PFSK-1 (cell line): ENCODE results near the gene TNPO3.

ENCODE experiments used
- FOXP2 ChIP-seq: optimal IDR thresholded peaks from 2 replicates; pipeline ENCODE3; 2011; ENCODE audit warnings: borderline replicate concordance, control low read depth, inconsistent platforms; ENCODE audit not compliant: insufficient read depth; ENCODE audit errors: extremely low read length, extremely low read depth
- POLR2AphosphoS5 ChIP-seq: IDR thresholded peaks from 2 replicates; pipeline ENCODE4 v1.6.1; 2012; ENCODE audit warnings: low read depth, mild to moderate bottlenecking, control low read depth, low read length, moderate library complexity
- SIN3A ChIP-seq: IDR thresholded peaks from 2 replicates; pipeline ENCODE4 v1.6.1; 2012; ENCODE audit warnings: mild to moderate bottlenecking, low read length, moderate library complexity, borderline replicate concordance; ENCODE audit not compliant: insufficient read depth
- TAF1 ChIP-seq: IDR thresholded peaks from 2 replicates; pipeline ENCODE4 v1.6.1; 2012; ENCODE audit warnings: low read length, control low read depth, borderline replicate concordance; ENCODE audit not compliant: insufficient read depth
- TF ChIP-seq, protein P1 (sequence below), 2 experiments: IDR thresholded peaks; 2 replicates each; pipeline versions ENCODE4 v1.6.1 to v1.8.0; 2011 to 2012; ENCODE audit warnings: low read depth in 2 of 2, low read length in 2 of 2, control low read depth in 1 of 2, inconsistent platforms in 1 of 2, mild to moderate bottlenecking in 1 of 2, moderate library complexity in 1 of 2; ENCODE audit not compliant: insufficient read depth in 1 of 2

Gene TNPO3

DNA sequence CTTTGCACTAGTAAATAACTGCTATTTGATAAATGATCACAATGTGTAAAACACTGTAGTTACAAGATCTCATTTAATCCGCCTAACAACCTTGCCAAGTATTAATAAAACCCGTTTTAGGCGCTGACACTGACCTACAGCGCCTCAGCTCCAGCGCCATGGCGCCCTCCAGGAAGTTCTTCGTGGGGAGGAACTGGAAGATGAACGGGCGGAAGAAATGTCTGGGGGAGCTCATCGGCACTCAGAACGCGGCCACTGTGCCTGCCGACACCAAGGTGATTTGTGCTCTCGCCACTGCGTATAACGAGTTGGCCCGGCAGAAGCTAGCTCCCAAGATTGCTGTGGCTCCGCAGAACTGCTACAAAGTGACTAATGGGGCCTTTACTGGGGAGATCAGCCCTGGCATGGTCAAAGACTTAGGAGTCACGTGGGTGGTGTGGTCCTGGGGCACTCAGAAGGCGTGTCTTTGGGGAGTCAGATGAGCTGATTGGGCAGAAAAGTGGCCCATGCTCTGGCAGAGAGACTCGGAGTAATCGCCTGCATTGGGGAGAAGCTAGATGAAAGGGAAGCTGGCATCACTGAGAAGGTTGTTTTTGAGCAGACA is 1.1 kb upstream of the TNPO3 start:
- TF ChIP-seq SIN3A, result no peak
- no peak for TF ChIP-seq TAF1
- TF ChIP-seq, protein P1, sequence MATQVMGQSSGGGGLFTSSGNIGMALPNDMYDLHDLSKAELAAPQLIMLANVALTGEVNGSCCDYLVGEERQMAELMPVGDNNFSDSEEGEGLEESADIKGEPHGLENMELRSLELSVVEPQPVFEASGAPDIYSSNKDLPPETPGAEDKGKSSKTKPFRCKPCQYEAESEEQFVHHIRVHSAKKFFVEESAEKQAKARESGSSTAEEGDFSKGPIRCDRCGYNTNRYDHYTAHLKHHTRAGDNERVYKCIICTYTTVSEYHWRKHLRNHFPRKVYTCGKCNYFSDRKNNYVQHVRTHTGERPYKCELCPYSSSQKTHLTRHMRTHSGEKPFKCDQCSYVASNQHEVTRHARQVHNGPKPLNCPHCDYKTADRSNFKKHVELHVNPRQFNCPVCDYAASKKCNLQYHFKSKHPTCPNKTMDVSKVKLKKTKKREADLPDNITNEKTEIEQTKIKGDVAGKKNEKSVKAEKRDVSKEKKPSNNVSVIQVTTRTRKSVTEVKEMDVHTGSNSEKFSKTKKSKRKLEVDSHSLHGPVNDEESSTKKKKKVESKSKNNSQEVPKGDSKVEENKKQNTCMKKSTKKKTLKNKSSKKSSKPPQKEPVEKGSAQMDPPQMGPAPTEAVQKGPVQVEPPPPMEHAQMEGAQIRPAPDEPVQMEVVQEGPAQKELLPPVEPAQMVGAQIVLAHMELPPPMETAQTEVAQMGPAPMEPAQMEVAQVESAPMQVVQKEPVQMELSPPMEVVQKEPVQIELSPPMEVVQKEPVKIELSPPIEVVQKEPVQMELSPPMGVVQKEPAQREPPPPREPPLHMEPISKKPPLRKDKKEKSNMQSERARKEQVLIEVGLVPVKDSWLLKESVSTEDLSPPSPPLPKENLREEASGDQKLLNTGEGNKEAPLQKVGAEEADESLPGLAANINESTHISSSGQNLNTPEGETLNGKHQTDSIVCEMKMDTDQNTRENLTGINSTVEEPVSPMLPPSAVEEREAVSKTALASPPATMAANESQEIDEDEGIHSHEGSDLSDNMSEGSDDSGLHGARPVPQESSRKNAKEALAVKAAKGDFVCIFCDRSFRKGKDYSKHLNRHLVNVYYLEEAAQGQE (IDR thresholded peaks at IDR 0.05; ENCODE audit: insufficient read depth in 1 of 2, low read depth in 2 of 2, low read length in 2 of 2), result no peak
- TF ChIP-seq POLR2AphosphoS5, result no peak
- TF ChIP-seq FOXP2, result no peak

DNA sequence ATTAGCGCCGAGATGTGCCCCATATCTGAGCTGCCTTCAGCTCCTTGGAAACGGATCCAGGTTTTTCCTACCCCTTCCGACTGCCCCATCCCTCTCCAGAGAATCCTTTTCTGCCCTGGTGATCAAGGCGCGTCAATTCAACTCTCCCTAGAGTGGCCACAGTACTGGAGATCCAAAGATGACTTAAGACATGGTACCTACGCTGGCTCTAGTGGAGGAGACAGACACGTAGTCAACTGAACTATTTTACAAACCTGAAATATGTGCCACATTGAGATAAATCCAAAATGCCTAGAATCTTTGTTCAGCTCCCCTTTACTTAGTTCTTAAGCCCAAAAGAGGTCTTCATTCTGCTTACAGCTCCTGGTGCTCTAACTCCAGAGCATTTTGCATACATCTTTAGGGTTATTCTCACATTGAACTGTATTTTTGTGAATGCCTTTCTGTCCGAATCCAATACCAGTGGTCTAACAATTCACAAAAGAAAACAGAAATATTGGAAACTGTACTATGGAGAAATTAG is 444 bp upstream of the TNPO3 start:
- TF ChIP-seq TAF1 (no peak), SIN3A (no peak), POLR2AphosphoS5 (no peak), FOXP2 (no peak)
- TF ChIP-seq, protein P1 (IDR thresholded peaks at IDR 0.05; ENCODE audit: insufficient read depth in 1 of 2, low read depth in 2 of 2, low read length in 2 of 2), result no peak

DNA sequence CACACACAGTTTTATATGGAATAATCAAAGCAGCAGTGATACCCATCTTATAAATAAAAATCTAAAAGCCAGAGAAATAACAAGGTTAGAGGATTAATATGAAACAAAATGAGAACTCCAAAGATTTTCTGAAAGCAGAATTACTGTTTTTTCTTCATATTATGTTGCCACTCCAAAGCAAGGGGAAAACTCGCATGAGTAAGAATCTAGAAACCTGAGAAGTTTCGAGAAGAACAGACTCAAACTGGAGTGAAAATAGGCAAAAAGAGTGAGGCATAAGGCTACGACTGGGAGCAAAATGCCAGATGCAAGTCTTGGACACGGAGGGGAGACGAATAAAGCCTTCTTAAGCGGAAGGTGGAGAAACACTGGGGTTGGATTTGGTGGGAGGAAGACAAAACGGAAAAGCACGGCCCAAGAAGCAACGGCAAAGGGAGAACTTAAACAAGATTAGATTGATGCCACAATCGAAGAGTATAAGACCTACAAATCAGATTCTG is 923 bp downstream of the TNPO3 start:
- TF ChIP-seq POLR2AphosphoS5, result no peak
- TF ChIP-seq SIN3A, result no peak
- no peak for TF ChIP-seq FOXP2
- TF ChIP-seq TAF1, result no peak
- TF ChIP-seq, protein P1 (IDR thresholded peaks at IDR 0.05; ENCODE audit: insufficient read depth in 1 of 2, low read depth in 2 of 2, low read length in 2 of 2), result no peak

DNA sequence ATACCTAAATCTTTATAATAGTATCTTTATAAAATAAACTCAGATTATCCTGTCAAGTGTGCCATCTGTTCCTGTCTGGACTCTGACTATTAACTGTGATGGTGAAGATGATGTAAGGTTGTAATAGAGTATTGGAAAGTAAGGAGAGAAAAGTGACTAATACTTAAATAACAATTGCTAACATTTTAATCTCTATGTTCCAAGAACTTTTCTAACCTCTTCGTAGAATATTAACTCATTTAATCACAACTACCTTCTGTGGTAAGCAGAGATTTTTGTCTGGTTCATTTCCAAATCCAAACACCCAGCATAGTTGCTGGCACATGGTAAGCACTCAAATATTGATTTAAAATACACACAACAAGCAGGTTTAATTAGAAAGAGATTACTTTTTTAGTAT is 2.5 kb downstream of the TNPO3 start:
- no peak for TF ChIP-seq POLR2AphosphoS5
- TF ChIP-seq, protein P1 (IDR thresholded peaks at IDR 0.05; ENCODE audit: insufficient read depth in 1 of 2, low read depth in 2 of 2, low read length in 2 of 2), result no peak
- no peak for TF ChIP-seq FOXP2
- TF ChIP-seq TAF1, result no peak
- TF ChIP-seq SIN3A, result no peak
